GM21390 (cell line): ENCODE data around the gene RNF7.
"Not testable (repeated sequence)": the region's sequence is repeated elsewhere in the genome, so short reads cannot be mapped to it uniquely, and the experiment has no call there.

Source experiments
- ATAC-seq: cut with Tn5 transposase; IDR thresholded peaks from one replicate; pipeline ENCODE4 v1.9.1; 2021; ENCODE audit not compliant: unreplicated experiment

RNF7 gene

DNA sequence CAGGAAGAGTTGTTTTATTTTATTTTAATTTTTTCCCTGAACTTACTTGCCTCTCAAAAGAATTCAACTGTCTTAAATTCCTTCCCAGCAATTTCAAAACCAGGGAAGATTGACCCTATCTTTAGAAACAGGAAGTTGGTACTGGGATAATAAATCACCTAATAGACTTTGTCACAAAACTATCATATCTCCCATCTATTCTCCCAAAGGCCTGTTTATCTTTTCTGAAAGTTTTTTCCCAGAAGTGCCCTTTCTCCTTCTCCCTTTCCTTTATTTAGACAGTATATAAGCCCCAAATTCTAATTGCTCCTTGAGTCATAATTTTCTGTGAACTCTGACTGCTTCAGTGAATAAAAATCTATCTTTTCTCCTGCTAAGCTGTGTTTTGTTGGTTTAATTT is 2.9 kb upstream of the RNF7 start:
- no peak for ATAC-seq

DNA sequence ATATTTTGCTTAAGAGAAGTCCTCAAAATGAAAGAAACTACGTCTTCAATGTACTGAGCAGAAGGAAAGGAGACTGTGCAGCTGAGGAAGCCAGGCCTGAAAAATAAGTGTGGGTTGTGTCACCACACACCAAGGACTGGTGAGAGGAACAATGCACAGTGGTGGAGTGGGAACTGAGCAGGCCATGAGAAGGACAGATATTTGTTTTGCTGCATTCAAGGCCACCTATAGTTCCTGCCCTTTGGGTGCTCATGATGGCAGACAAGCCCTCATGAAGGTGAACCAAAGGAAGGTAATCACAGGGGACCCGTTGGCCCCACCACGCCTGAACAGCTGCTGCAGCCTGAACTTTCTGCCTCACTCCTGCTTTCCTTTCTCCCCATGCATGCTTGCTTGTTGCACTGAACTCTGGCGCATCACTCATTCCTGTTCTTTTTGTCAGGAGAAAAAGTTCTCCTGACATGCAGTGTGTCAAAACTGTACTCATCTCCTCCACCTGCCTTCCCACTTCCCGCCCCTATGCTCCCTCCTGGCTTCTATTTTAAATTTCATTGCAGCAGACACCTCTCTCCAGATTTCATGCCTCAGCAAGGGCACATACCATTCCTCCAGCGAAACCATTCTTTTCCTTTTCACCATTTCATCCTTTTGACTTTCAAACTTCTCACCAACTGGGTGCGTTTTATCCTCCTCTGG is 2.2 kb upstream of the RNF7 start:
- no peak for ATAC-seq

DNA sequence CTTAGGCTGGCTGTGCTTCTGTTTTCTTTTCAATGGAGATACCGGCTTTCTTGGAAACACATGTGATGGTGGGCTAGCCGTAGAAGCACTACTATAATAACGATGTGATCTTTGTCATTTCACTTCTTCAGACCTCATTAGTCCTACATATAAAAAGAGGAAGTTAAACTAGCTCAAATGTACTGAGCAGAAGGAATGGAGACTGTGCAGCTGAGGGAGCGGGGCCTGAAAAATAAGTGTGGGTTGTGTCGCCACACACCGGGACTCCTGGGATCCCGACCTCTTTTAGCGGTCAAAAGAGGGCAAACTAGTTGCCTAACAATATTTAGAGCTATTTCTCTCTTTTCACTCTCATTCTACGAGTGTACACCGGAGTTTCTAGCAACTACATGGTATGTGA is 1.0 kb upstream of the RNF7 start:
- ATAC-seq: no peak

DNA sequence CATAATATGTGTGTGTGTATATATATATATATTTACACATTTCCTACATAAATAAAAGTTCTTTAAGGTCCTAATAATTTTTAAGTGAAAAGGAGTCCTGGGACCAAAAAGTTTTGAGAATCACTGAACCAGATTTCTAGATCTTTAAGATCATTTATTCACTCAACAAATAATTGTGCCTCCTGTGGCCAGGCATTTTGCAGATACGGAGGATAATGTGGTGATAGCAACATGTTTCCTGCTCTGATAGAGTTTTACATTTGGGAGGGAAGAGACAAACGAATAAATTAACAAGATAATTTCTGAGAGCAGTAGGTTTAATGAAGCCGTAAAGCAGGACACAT is 448 bp upstream of the RNF7 start:
- no peak for ATAC-seq

DNA sequence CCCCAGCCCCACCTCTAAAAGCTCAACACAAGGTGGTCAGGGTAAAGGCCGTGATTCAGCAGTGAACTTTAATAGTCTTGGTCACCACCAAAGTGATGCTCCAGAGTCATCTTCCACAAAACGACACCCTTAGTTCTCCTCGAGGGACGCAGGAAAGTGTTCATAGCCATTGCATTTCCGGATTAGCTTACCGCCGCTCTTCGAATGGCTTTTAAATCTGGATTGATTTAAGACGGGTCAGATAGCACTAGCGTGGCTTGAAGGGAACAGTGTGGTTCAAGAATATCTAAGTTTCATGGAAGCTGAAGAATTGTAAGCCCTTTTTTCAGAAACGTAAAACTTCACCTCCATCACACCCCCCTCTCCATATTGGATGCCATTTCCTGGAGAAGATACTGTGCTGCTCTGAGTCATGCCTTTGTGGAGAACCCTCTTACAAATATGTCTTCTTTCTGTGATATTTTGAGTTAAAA is 829 bp downstream of the RNF7 start:
- no peak for ATAC-seq

DNA sequence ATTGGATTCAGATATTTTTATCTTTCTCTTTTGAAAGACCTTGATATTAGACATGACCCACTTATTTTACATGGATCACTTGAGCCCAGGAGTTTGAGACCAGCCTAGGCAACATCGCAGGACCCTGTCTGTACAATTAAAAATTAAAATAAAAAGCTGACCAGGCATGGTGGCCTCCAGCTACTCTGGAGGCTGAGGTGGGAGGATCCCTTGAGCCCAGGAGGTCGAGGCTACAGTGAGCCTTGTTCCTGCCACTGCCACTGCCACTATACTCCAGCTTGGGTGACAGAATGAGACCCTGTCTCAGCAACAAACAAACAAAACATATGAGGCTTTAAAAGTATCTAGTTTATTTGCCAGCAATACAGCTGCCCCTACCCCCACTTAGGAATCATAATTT is 1.6 kb downstream of the RNF7 start:
- ATAC-seq: no peak

DNA sequence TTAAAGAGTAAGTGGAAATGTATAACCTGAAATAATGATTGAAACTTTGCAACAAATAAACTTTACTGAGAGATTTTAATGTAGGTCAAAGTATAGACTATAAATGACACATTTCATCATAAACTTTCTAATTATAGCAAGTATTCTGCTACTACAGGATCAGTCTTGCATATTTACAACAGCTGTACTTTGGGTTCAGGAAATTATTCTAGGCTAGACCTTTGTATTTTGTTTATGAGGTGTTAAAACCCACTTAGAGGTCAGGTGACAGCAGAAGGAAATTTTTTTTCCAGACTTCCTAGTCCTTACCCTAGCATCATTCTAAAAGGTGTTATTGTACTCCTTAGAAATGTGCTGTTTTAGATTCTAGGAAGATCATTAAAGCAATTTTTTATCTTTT is 2.3 kb downstream of the RNF7 start:
- no peak for ATAC-seq

DNA sequence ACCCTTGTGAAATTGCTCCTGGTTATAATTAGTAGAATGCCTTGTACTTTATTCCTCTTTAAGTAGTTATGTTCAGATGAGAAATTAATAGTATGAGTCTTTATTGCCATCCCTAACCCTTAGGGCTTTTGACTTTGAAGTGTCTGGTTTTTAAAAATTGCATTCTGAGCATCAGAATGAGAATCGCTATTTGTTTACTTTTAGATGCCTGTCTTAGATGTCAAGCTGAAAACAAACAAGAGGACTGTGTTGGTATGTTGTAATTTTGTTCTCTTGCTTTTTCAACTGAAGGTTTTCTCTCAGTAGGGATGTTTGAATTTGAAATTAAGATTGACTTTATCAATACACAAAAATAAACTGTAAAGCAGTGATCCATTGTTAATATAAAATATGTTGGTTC is 5.2 kb downstream of the RNF7 start:
- ATAC-seq: no peak

DNA sequence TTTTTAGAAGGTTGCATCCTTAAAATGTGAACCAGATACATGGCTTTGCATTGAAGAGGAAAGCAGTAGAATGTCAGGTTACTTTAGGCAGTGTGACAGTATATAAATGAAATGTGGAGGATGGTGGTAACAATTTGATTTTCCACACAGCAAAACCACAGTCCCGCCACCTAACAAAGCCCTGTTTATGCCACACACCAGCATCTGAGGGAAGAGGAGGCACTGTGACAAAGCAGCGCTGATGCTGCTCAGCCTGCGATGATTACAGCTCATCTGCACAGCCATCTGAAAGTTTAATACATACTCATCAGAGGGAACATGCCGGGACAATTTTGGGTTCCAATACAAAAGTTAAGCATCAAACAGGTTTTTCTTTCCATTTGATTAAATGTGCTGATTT is 8.9 kb downstream of the RNF7 start:
- no peak for ATAC-seq

DNA sequence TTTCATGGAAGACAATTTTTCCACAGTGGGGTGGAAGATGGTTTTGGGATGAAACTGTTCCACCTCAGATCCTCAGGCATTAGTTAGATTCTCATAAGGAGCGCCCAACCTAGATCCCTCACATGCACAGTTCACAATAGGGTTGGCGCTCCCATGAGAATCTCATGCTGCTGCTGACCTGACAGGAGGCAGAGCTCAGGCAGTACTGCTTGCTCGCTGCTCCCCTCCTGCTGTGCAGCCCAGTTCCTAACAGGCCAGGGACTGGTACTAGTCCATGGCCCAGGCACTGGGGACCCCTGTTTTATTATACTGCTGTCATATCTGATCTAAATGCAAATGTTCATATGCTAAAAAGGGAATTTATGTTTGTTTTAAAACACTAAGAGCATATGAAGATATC is 15.3 kb downstream of the RNF7 start:
- ATAC-seq: no peak

DNA sequence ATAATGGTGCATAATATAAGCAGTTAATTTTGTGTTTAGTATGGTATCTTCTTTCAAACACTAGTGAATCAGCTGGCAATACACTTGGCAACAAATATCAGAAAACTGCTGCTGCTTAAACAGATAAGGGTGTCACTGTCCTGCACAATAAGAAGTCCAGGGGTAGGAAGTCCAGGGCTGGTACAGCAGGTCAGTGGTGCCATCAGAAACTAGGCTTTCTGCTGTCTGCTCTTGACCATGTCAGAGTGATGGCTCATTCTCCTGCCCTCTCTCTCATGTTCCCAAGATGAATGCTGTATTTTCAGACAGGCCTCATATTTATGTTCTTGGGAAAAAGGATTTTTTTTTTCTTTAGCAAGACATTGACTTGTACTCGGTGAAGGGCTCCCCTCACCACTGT is 15.9 kb downstream of the RNF7 start:
- ATAC-seq: no peak

DNA sequence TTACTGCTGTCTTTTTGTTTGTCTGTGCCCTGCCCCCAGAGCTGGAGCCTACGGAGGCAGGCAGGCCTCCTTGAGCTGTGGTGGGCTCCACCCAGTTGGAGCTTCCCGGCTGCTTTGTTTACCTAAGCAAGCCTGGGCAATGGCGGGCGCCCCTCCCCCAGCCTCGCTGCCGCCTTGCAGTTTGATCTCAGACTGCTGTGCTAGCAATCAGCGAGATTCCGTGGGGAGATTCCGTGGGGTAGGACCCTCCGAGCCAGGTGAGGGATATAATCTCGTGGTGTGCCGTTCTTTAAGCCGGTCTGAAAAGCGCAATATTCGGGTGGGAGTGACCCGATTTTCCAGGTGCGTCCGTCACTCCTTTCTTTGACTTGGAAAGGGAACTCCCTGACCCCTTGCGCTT is 24.5 kb downstream of the RNF7 start:
- ATAC-seq: not testable (repeated sequence)

DNA sequence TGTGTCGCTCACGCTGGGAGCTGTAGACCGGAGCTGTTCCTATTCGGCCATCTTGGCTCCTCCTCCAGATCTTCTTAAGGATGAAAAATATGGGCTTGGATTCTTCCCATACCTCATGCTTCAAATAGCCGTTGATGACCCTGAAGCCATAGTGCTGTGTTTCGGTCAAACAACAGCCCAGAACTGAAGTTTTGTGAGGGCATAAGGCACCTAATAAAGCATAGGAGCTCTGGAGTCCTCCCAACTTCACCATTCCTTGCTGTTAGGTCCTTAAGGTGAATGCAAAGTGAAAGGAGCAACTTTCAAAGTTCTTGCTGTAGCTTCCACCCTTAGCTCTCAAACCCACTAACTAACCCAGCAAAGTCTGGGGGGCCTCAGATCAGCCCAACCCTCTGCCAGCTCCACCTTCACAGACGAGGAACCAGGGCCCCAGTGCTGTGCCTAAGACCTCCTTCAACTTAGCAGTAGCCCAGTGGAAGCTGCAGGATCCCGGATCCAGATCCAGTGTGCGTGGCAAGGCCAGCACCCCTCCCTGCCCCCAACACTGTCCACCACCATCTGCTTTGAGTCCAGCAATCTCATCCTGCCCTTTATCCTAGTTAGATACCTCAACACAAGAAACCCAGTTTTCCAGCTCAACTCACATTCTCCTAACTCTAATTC is 25.1 kb downstream of the RNF7 start, which contains the start of gene GRK7:
Gene GRK7, plus strand, starts transcription at position 321 of the 663 bp plus-strand sequence. CDS start 14,877 bp downstream, outside the sequence.
- ATAC-seq: no peak

DNA sequence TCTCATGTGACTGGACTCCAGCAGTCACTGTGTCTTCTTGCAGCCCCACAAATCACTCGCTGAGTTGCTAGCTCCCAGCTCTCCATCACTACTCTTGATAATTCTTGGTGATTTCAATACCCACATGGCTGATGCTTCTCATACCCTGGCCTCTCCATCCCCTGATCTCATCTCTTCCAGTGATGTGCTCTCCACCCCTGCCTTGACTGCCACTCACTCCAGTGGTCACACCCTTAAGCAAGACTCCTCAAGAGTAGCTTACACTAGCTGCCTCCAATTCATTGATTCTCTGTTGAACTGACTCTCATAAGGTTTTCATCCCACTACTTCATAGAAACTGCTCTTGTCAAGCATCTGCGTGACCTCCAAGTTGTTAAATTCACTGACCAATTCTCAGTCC is 25.9 kb downstream of the RNF7 start:
- ATAC-seq: no peak

DNA sequence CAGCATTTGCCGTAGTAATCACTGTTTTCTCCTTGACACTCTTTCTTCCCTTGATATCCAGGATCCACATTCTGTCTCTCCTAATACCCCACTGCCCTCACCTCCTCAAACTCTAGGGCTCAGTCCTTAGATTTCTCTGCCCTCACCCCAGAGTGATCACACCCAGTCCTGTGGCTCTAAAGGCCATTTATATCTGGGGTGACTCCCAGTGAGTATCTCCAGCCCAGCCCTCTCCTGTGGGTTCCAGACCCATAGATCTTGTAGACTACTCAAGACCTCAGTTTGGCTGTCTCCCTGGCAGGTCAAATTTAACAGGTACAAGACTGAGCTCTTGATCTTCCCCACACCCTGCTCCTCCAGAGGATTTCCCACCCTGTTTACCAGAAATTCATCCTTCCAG is 26.4 kb downstream of the RNF7 start:
- no peak for ATAC-seq

DNA sequence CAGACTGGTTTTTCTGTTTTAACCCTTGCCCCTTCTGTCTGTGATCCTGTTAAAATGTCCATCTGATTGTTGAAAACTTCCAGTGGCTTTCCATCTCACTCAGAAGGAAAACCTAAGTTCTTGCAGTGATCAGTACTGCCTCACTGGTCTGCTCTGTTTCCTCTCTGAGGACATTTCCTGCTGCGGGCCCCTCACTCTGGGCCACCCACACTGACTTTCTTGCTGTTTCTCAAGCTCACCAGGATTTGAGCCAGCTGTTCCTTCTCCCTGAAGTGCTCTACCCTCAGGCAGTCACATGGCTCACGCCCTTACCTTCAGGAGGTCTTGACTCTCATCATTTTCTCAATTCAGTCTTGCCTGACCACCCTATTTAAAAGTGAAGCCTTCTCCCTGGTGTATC is 26.9 kb downstream of the RNF7 start:
- no peak for ATAC-seq

DNA sequence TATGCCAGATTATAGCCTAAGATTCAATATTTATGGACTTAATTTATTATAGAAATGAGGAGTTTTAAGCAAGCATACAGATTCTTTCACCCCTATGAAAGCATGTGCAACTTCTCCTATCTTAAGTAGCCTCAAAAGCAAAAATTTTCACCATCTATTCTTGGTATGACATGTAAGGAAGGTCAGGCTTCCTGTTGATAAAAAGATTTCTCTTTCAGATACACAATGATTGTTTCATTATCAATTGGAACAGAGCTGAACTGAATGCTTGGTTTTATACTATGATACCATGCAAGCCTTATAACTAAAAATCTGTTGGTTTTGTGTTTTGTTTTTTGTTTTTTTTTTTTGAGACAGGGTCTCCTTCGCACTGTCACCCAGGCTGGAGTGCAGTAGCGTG is 29.0 kb downstream of the RNF7 start:
- ATAC-seq: no peak

DNA sequence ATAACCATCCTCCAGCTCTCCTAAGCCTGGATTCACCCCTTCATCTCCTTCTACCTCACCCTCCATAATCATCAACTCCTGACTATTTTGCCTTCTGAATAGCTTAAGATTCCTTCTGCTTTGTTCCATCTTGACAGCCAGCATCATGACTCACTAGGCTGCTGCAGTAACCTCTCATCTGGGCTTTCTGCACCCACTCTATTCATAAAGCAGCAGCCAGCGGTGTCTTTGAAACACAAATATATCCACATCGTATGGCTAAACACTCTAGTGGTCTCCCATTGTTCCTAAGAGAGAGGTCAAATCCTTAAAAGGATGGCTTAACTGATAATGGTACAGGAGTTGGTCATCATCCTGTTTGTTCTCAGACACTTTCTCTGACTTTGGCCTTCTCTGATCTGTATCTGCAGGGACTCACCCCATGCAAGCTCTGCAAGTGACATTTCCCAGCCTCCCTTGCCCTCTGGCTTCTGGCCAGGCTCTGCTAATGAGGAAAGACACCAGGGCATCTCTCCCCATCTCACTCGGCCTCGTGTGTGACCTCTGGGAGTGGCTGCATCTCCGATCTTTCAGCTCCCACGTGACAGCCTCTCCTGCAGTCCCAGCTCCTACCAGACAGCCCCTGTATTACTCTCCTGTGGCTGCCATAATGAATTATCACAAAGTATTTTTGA is 31.3 kb downstream of the RNF7 start:
- no peak for ATAC-seq

DNA sequence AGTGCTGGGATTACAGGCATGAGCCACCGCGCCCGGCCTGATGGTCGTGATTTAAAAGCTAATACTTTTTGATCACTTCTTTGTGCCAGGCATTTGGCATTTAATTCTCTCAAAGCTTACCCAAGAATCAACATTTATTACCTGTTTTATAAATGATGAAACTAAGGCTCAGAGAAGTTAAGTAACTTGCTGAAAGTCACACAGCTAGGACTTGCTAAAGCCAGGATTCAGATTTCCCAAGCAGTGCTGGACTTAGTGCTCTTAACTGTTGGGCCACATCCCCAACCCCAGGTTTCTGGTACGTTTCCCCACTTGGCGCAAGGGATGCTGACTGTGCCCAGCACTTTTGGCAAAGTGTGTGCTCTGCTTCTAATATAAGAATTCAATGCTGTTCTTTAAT is 35.6 kb downstream of the RNF7 start:
- ATAC-seq: no peak

DNA sequence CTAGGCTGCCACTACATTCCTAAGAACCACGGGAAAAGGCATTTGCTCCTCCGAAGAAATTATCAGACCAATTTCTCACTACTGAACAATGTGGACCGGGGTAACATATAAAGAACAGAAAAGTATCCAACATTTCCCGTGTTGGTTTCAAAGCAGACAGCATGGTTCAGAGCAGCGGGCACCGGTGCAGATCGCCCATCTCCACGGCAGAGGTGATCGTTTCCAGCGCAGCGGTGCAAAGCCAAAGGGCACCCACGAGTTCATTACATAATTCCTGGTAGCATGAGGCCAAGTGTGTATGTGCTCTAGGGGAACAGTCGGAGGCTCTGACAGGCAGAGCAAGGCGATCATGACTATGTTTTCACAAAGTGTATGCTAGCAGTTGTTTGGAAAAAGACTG is 38.3 kb downstream of the RNF7 start:
- no peak for ATAC-seq

DNA sequence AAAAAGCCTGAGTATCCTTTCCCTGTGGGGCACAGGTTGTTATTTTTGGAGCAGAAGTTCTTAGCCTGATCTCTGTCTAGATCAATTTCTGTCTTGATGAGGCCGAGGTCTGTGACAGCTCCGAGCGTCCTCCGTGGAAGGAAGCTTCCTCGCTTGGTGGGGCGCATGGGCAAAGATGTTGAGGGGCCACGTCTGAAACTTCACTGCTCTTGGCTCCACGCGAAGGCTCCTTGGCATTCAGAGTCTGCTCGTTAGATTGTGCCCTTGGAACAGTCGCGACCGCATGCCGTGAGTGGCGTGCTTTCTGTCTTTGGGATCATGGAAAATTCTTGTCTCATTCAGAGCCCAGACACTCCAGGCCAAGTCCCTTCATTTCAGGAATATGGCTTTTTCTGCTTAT is 38.8 kb downstream of the RNF7 start:
- no peak for ATAC-seq
